Stimulated activated memory B cell treated with anti-CD40 and anti-IgM and Interleukin-4, amounts not matched to agents 10 μg/mL and 1 μg/mL and 100 μg/mL, for 72 hours (primary cell): ENCODE measurements around the gene SPATS2.
"Not testable (repeated sequence)": the region's sequence is repeated elsewhere in the genome, so short reads cannot be mapped to it uniquely, and the experiment has no call there.

ENCODE experiments used
- ATAC-seq: fragments of 150-1000 bp; cut with Tn5 transposase; 2 replicates; pipeline ENCODE4 v1.10.0; 2021
- H3K27ac Mint-ChIP-seq: one replicate; pipeline ENCODE4 v1.8.0; 2022; ENCODE audit warnings: mild to moderate bottlenecking, mixed read lengths
- H3K27me3 Mint-ChIP-seq: one replicate; pipeline ENCODE4 v1.8.0; 2022; ENCODE audit warnings: mixed read lengths
- H3K36me3 Mint-ChIP-seq: one replicate; pipeline ENCODE4 v1.8.0; 2022; ENCODE audit warnings: mixed read lengths
- H3K4me1 Mint-ChIP-seq: one replicate; pipeline ENCODE4 v1.8.0; 2022; ENCODE audit warnings: mixed read lengths
- H3K4me3 Mint-ChIP-seq: one replicate; pipeline ENCODE4 v1.8.0; 2022; ENCODE audit warnings: mild to moderate bottlenecking, moderate library complexity, mixed read lengths
- H3K9me3 Mint-ChIP-seq: one replicate; pipeline ENCODE4 v1.8.0; 2022; ENCODE audit warnings: mixed read lengths

Gene SPATS2

DNA sequence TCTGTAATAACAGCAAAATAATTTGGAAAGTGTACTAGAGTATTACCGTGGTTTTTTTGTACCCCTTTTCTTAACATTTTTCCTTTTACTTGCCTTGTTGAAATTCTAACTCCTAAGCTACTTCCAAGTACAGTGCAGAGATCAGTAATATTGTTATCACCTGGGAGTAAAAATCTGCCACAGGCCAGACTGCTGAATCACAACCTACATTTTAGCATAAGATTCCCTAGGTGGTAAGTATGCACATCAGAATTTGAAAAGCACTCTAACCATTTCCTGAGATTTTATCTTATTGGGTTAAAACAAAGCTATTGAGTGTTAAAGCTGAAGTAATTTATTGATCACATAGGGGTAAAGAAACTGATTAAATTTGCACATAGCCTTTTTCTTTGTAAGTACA, 116.4 kb downstream of the SPATS2 start:
- no peak for ATAC-seq
- Mint-ChIP-seq H3K4me3 (no peak overlapping the region), H3K27ac (no peak overlapping the region), H3K27me3 (no peaks in the 10 kb centered on the region), H3K36me3 (peaks cover 10% of the 10 kb centered on the region), H3K9me3 (no peaks in the 10 kb centered on the region), H3K4me1 (no peaks in the 10 kb centered on the region)

DNA sequence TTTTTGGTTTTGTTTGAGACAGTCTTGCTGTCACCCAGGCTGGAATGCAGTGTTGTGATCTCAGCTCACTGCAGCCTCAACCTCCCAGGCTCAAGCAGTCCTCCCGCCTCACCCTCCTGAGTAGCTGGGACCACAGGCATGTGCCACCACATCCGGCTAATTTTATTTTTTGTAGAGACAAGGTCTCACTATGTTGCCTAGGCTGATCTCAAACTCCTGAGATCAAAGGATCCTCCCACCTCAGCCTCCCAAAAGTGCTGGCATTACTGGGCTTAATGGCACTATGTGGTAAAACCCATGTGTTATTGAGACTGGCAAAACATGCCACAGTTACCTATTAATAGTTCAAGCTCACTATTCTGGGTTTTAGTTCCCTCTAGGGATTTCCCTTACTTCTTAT, 120.3 kb downstream of the SPATS2 start:
- Mint-ChIP-seq H3K4me3 (no peak overlapping the region), H3K36me3 (peaks cover 20% of the 10 kb centered on the region)

DNA sequence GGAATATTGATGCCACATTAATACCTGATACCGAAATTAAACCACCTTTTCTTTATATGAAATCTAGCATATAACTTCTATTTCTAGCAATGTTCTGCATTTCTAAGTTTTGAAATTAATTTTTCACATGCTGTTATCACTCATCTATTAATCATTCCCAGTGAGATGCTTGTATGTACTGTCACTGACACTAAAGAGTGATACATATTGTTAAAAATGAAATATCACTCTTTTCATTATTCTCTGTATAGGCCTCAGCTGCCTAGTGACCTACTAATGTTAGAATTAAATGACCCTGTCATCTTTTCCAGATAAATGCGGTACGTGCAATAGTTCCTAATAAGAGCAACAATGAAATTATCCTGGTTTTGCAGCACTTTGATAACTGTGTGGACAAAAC, 121.9 kb downstream of the SPATS2 start:
- no peak for ATAC-seq
- Mint-ChIP-seq H3K4me3 (no peak overlapping the region), H3K36me3 (peaks cover 20% of the 10 kb centered on the region), H3K27me3 (no peaks in the 10 kb centered on the region), H3K4me1 (no peaks in the 10 kb centered on the region), H3K27ac (no peak overlapping the region), H3K9me3 (no peaks in the 10 kb centered on the region)

More for the DNA sequence above, 120.3 kb downstream of the SPATS2 start:
- no peaks in the 10 kb centered on the region for H3K9me3 Mint-ChIP-seq
- no peak for ATAC-seq
- H3K27ac Mint-ChIP-seq, result no peak overlapping the region
- H3K27me3 Mint-ChIP-seq, result no peaks in the 10 kb centered on the region
- no peaks in the 10 kb centered on the region for H3K4me1 Mint-ChIP-seq

DNA sequence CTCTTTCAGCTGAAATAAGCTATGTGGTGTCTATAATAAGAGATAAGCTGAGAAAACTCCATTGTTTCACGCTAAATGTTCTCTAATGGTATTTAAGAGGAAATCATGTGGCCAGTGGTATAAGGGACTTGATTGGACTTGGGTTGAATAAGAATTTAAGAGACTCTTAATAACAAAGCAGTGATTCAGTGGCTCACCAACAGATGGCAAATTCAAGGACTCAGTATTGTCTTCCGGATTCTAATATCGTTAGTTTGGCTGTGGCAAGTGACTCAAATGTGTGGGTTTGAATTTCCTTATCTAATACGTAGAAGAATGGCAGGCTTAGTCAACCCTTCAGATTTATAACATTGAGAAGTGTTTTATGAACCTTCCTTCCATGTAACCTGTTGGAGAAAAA, 122.5 kb downstream of the SPATS2 start:
- Mint-ChIP-seq H3K9me3 (no peaks in the 10 kb centered on the region), H3K27ac (no peak overlapping the region), H3K4me3 (no peak overlapping the region), H3K27me3 (no peaks in the 10 kb centered on the region), H3K4me1 (no peaks in the 10 kb centered on the region), H3K36me3 (peaks cover 20% of the 10 kb centered on the region)
- ATAC-seq, result no peak

DNA sequence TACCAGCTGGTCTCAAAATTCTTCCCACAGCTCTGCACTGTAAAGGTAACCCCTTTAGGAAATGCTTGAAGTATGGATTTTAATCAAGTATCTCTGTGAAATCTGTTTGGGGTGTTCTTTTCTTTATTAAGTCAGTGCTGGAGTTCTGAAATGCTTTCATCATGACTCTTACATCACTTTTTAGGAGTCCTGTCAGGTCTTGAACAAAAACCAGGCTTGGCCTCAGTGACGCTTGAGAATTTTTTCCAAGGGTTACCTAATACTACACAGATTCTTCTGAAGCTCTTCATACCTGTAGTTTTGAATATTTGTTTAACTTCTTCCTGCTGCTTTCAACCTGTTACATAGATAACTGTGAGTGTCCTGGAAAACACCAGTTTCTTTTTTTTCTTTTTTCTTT, 124.6 kb downstream of the SPATS2 start:
- H3K27ac Mint-ChIP-seq, result no peak overlapping the region
- H3K36me3 Mint-ChIP-seq, result peaks cover 21% of the 10 kb centered on the region
- H3K9me3 Mint-ChIP-seq, result no peaks in the 10 kb centered on the region
- ATAC-seq, result no peak
- H3K27me3 Mint-ChIP-seq, result no peaks in the 10 kb centered on the region
- no peak overlapping the region for H3K4me3 Mint-ChIP-seq
- no peaks in the 10 kb centered on the region for H3K4me1 Mint-ChIP-seq

DNA sequence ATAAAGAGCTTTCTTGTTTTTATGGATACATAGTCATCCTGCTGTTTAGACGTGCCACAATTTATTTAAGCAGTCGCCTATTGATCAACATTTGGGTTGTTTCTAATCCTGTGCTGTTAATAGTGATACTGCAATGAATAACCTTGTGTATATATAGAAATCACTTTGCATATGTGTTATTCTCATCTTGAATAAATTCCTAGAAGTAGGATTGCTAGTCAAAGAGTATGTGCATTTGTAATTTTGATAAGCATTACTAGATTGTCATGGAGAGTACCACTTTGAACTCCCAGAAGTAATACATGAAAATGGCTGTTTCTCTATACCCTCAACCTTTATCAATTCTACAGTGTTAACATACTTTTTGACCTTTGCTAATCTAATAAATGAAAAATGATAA, 126.6 kb downstream of the SPATS2 start:
- peaks cover 32% of the 10 kb centered on the region for H3K36me3 Mint-ChIP-seq
- no peak overlapping the region for H3K27ac Mint-ChIP-seq

DNA sequence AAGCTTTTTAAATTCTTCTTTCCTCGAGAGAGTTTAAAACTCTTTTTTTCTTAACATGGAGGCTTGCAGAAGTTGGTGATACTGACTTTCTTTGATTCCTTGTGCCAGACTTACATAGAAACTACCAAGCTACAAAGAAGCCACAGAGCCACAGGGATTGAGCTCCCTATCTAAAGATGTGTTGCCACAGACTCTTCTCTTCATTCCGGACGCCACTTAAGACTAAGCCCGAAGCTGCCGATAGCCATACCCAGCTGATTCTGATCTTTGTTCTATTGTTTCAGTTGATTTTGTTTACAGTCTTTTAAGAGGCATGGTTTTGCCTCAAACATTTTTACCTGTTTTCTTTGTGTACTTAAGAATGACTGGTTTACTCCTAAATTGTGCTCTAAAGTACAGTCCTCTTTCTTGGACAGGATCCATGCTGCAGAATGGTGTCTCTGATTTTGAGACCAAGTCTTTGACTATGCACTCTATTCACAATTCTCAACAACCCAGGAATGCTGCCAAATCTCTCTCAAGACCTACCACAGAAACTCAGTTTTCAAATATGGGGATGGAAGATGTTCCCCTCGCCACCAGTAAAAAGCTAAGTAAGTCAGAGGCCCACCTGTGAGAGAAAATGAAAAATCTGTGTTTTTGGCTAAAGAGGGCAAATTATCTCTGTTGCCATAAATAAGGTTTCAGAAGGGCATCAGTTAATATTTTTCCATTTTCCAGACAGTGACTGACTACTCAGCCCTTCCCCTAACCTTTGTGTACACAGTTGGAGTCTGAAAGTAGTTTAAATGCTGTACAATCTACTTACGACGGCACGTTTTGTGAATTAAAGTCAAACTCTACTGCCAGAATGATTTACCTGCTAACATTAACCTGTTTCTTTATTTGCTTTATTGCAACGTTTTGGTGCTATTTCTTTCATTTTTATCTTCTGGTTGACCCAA, 129.4 kb downstream of the SPATS2 start:
- Mint-ChIP-seq H3K27ac (no peak overlapping the region), H3K4me1 (no peaks in the 10 kb centered on the region), H3K9me3 (no peaks in the 10 kb centered on the region), H3K4me3 (no peak overlapping the region), H3K36me3 (peaks cover 29% of the 10 kb centered on the region), H3K27me3 (no peaks in the 10 kb centered on the region)
- ATAC-seq, result no peak

More for the DNA sequence above, 126.6 kb downstream of the SPATS2 start:
- no peaks in the 10 kb centered on the region for H3K9me3 Mint-ChIP-seq
- H3K4me3 Mint-ChIP-seq, result no peak overlapping the region
- no peak for ATAC-seq
- H3K4me1 Mint-ChIP-seq, result no peaks in the 10 kb centered on the region
- H3K27me3 Mint-ChIP-seq, result no peaks in the 10 kb centered on the region

DNA sequence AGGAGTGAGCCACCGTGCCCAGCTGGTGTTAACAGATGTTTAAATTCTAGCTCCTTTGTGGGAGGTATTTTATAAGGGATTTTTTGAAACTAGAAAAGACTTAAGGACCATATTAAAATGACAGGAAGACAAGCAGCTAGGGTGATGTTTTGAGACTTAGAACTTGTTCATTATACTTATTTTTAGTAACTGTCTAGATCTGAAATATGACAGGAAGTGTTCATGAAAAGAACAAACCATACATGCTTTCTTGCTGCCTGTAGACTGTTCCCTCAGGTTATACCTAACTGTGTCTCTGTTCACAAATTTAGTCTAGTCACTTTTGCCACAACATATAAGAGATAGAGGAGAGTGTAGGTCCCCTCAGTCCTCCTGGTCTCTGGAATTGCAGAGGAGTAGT, 134.6 kb downstream of the SPATS2 start:
- ATAC-seq, result no peak
- Mint-ChIP-seq H3K4me1 (no peaks in the 10 kb centered on the region), H3K9me3 (no peaks in the 10 kb centered on the region)

DNA sequence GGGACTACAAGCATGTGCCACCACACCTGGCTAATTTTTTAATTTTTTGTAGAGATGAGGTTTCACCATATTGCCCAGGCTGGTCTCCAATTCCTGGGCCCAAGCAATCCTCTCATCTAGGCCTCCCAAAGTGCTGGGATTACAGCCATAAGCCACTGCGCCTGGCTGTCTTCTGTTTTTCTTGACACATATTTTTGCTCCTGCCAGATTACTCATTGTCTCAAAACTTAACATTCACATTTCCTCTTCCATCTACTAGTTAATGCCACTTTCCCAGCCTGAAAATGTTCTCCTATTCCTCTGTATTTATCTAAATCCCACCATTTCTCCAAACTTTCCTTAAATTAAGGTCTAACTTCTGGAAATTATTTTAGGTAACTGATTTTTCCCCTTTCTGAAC, 135.3 kb downstream of the SPATS2 start:
- no peaks in the 10 kb centered on the region for H3K9me3 Mint-ChIP-seq
- ATAC-seq, result no peak
- H3K36me3 Mint-ChIP-seq, result peaks cover 31% of the 10 kb centered on the region
- no peak overlapping the region for H3K27ac Mint-ChIP-seq
- H3K4me3 Mint-ChIP-seq, result no peak overlapping the region
- no peaks in the 10 kb centered on the region for H3K27me3 Mint-ChIP-seq
- H3K4me1 Mint-ChIP-seq, result no peaks in the 10 kb centered on the region

More for the DNA sequence above, 134.6 kb downstream of the SPATS2 start:
- no peak overlapping the region for H3K27ac Mint-ChIP-seq
- peaks cover 37% of the 10 kb centered on the region for H3K36me3 Mint-ChIP-seq
- H3K4me3 Mint-ChIP-seq, result no peak overlapping the region
- no peaks in the 10 kb centered on the region for H3K27me3 Mint-ChIP-seq

DNA sequence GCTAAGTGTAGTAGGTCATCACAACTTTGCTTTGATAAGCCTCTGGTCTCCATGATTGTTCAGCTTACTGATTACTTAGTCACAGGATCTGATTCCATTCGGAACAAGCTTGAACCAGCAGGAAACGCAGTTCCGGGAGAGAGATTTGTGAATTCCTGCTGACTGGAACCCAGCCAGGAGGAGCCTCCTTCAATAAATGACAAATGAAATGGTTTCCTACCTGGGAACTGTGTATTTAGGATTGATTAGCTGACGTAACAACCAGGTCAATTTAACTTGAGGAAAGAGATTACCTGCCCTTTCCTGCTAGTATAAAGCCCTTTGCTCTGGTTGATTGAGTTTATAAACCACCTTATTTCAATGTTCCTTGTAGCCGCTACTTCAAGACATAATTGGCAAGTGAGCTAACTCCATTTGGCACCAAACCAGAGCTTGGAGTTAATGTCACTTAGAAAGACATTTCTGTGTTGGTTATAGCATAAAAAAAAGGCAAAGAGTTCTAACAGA, 136.5 kb downstream of the SPATS2 start:
- Mint-ChIP-seq H3K27ac (no peak overlapping the region), H3K9me3 (no peaks in the 10 kb centered on the region), H3K4me1 (no peaks in the 10 kb centered on the region), H3K27me3 (no peaks in the 10 kb centered on the region), H3K4me3 (no peak overlapping the region), H3K36me3 (peaks cover 27% of the 10 kb centered on the region)
- ATAC-seq, result no peak

DNA sequence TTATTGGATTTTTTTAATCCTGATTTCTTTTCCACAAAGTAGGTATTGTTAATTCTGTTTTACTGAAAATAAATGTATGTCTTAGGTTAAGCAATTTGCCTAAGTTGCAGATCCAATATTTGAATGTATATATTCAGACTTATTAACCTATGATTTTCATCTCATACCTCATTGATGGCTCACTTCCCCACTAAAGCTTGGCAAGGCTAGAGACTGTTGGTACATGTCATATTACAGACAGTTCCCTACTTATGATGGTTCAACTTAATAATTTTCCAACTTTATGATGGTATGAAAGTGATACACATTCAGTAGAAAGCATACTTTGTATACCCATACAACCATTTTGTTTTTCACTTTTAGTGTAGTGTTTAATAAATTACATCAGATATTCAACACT, 138.4 kb downstream of the SPATS2 start:
- H3K27ac Mint-ChIP-seq, result no peak overlapping the region
- no peak for ATAC-seq
- no peaks in the 10 kb centered on the region for H3K27me3 Mint-ChIP-seq
- no peaks in the 10 kb centered on the region for H3K4me1 Mint-ChIP-seq
- H3K9me3 Mint-ChIP-seq, result no peaks in the 10 kb centered on the region
- no peak overlapping the region for H3K4me3 Mint-ChIP-seq
- H3K36me3 Mint-ChIP-seq, result peaks cover 18% of the 10 kb centered on the region

DNA sequence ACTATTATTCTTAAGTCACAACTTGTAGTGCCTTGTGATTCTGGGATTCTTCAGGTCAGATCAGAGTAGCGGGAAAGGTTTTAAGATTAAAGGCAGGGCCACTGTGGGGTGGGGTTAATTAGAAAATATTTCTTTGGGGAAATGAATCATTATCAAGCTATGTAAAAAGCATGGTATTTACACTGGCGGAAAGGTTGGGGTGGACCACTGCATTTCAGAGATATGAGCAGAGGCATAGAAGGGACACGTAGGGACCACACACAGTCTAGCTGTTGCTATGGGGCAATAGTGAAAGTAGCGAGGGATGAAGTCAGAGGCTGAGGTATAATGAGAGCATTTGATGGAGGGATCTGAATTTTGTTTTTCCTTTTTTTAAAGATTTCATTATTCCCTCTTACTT, 139.9 kb downstream of the SPATS2 start:
- no peaks in the 10 kb centered on the region for H3K9me3 Mint-ChIP-seq
- no peak for ATAC-seq
- H3K36me3 Mint-ChIP-seq, result peaks cover 18% of the 10 kb centered on the region
- H3K4me3 Mint-ChIP-seq, result no peak overlapping the region
- H3K27me3 Mint-ChIP-seq, result no peaks in the 10 kb centered on the region
- no peak overlapping the region for H3K27ac Mint-ChIP-seq
- H3K4me1 Mint-ChIP-seq, result no peaks in the 10 kb centered on the region

DNA sequence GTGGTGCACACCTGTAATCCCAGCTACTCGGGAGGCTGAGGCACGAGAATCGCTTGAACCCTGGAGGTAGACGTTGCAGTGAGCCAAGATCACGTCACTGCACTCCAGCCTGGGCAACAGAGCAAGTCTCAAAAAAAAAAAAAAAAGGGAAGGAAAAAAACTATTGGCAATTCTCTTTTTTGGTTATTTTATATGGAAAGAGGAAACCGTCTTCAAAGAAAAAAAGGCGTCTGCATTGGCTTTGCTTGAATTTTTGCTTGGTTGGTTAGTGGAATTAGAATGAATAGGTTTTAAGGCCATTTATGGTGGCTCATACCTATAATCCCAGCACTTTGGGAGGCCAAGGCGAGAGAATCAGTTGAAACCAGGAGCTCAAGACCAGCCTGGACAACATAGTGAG, 142.4 kb downstream of the SPATS2 start:
- H3K4me3 Mint-ChIP-seq, H3K27me3 Mint-ChIP-seq, H3K9me3 Mint-ChIP-seq, H3K27ac Mint-ChIP-seq, H3K4me1 Mint-ChIP-seq, H3K36me3 Mint-ChIP-seq, ATAC-seq: not testable (repeated sequence)

DNA sequence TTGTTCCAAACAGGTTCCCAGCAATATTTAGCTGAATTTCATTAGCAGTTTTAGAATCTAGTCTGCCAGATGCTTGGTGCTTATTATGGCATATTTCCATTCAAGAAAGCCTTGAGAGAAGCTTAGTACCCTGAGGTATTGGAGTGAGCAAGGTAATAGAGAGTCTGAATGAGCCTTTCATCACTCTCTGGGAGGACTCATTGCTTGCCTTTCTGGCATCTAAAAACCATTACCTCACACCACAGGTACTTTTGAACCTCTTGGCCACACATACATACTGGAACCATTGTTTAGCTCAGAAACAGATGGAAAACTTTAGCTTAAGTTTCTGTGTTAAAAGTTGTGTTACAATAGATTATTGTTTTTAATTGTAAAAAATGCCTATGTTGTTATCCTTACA, 144.1 kb downstream of the SPATS2 start:
- Mint-ChIP-seq H3K36me3 (peaks cover 1% of the 10 kb centered on the region), H3K27me3 (no peaks in the 10 kb centered on the region), H3K4me3 (no peak overlapping the region), H3K4me1 (no peaks in the 10 kb centered on the region), H3K9me3 (no peaks in the 10 kb centered on the region), H3K27ac (no peak overlapping the region)
- no peak for ATAC-seq

DNA sequence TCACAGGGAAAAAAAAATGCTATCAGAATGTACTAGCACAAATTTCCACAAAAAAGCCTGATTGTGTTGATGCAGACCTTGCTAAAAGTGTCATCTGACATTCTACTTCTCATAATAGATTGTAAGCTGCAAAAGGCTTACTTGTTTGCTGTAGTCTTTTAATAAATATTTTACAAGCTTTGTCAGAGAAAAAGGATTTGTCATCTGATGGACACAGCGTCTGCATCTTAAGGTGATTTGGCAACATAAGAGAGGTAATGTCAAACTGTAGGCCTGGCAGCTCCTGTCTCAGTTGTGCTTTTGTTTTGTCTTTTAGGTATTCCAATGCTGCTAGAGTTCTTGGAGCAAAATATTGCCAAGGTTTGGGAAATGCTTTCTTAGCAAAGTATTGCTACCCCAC, 145.3 kb downstream of the SPATS2 start:
- Mint-ChIP-seq H3K9me3 (no peaks in the 10 kb centered on the region), H3K4me1 (no peaks in the 10 kb centered on the region), H3K27me3 (no peaks in the 10 kb centered on the region), H3K27ac (no peak overlapping the region), H3K4me3 (no peak overlapping the region), H3K36me3 (no peaks in the 10 kb centered on the region)
- no peak for ATAC-seq

DNA sequence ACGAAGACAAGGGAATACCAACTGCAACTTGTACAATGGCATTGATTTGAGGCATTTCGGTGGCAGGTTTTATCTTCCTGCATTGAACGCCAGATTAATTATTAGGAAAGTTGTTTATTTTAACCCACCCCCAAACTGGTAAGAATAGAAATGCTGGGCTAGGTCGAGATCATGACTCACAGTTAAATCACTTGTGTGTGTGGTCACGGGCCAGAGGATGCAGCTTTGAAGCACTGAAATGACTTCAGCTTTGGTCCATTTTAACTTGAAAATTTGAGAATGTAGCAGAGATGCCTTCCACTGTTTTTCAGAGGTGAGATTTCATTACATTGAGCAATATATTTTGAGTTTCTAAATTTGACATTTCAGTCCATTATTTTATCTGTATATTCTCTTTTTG, 148.0 kb downstream of the SPATS2 start:
- no peak for ATAC-seq
- Mint-ChIP-seq H3K36me3 (peaks cover 10% of the 10 kb centered on the region), H3K27ac (no peak overlapping the region), H3K9me3 (no peaks in the 10 kb centered on the region), H3K27me3 (no peaks in the 10 kb centered on the region), H3K4me1 (peaks cover 11% of the 10 kb centered on the region), H3K4me3 (no peak overlapping the region)
